Sigmoid colon (tissue), 4 donors: Measurements from ENCODE around the gene CERS6.

Experiments
- EP300 ChIP-seq, 4 donors: sonication (generic); formaldehyde crosslinking; IDR thresholded peaks; one replicate each; pipeline ENCODE4 v1.6.1; 2017; ENCODE audit warnings: antibody characterized with exemption in 4 of 4
- POLR2A ChIP-seq, 2 donors: fragments of 450-650 bp; IDR thresholded peaks; one replicate each; pipeline ENCODE4 v1.6.1; 2016; ENCODE audit warnings: antibody characterized with exemption in 2 of 2, mild to moderate bottlenecking in 2 of 2, moderate library complexity in 2 of 2
- POLR2AphosphoS5 ChIP-seq, 4 donors: sonication (generic); formaldehyde crosslinking; IDR thresholded peaks; one replicate each; pipeline ENCODE4 v1.6.1; 2017; ENCODE audit warnings: antibody characterized with exemption in 4 of 4
- TF ChIP-seq, protein P1 (sequence below), 4 experiments: fragments of 450-650 bp in 3 of 4; fragments of 200-600 bp in 1 of 4; IDR thresholded peaks; one replicate each; pipeline ENCODE4 v1.5.1; 2016 to 2019; ENCODE audit warnings: antibody characterized with exemption in 4 of 4, mild to moderate bottlenecking in 3 of 4, moderate library complexity in 2 of 4

DNA sequence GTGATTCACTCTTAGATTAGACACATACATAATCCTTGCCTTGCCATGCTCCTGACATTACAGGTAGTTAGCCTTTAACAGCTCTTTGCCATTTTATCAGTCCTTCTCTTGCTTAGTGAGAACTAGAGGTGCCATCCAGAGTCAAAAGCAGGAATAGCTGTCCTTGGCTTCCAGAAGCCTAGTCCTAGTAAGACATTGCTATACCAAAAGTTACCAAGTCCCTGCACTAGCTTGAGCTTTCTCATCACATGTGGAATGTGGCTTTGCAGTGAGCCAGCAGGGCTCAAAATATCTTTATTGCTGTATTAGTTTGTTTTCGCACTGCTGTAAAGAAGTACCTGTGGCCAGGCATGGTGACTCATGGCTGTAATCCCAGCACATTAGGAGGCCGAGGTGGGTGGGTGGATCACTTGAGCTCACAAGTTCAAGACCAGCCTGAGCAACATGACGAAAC is 241.6 kb downstream of the CERS6 start:
- TF ChIP-seq, protein P1, sequence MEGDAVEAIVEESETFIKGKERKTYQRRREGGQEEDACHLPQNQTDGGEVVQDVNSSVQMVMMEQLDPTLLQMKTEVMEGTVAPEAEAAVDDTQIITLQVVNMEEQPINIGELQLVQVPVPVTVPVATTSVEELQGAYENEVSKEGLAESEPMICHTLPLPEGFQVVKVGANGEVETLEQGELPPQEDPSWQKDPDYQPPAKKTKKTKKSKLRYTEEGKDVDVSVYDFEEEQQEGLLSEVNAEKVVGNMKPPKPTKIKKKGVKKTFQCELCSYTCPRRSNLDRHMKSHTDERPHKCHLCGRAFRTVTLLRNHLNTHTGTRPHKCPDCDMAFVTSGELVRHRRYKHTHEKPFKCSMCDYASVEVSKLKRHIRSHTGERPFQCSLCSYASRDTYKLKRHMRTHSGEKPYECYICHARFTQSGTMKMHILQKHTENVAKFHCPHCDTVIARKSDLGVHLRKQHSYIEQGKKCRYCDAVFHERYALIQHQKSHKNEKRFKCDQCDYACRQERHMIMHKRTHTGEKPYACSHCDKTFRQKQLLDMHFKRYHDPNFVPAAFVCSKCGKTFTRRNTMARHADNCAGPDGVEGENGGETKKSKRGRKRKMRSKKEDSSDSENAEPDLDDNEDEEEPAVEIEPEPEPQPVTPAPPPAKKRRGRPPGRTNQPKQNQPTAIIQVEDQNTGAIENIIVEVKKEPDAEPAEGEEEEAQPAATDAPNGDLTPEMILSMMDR (IDR thresholded peaks at IDR 0.05): no peak
- no peak for TF ChIP-seq POLR2A (IDR thresholded peaks at IDR 0.05)
- no peak for TF ChIP-seq EP300 (IDR thresholded peaks at IDR 0.05)
- TF ChIP-seq POLR2AphosphoS5 (IDR thresholded peaks at IDR 0.05): no peak
